PFSK-1 (cell line): ENCODE measurements around the gene DST.

Experiments used
- FOXP2 ChIP-seq: optimal IDR thresholded peaks from 2 replicates; pipeline ENCODE3; 2011; ENCODE audit warnings: borderline replicate concordance, control low read depth, inconsistent platforms; ENCODE audit not compliant: insufficient read depth; ENCODE audit errors: extremely low read length, extremely low read depth
- POLR2AphosphoS5 ChIP-seq: IDR thresholded peaks from 2 replicates; pipeline ENCODE4 v1.6.1; 2012; ENCODE audit warnings: low read depth, mild to moderate bottlenecking, control low read depth, low read length, moderate library complexity
- REST ChIP-seq, 2 experiments: IDR thresholded peaks; 2 replicates each; pipeline versions ENCODE4 v1.6.1 to v1.8.0; 2011 to 2012; ENCODE audit warnings: low read depth in 2 of 2, low read length in 2 of 2, control low read depth in 1 of 2, inconsistent platforms in 1 of 2, mild to moderate bottlenecking in 1 of 2, moderate library complexity in 1 of 2; ENCODE audit not compliant: insufficient read depth in 1 of 2
- SIN3A ChIP-seq: IDR thresholded peaks from 2 replicates; pipeline ENCODE4 v1.6.1; 2012; ENCODE audit warnings: mild to moderate bottlenecking, low read length, moderate library complexity, borderline replicate concordance; ENCODE audit not compliant: insufficient read depth
- TAF1 ChIP-seq: IDR thresholded peaks from 2 replicates; pipeline ENCODE4 v1.6.1; 2012; ENCODE audit warnings: low read length, control low read depth, borderline replicate concordance; ENCODE audit not compliant: insufficient read depth

Gene DST

GRCh38 chr6:56478202-56478601 lies 164.5 kb downstream of the DST start:
- TF ChIP-seq SIN3A (no peak), FOXP2 (no peak), TAF1 (no peak), POLR2AphosphoS5 (no peak), REST (IDR thresholded peaks at IDR 0.05; ENCODE audit: insufficient read depth in 1 of 2, low read depth in 2 of 2, low read length in 2 of 2) (no peak)

GRCh38 chr6:56477241-56477640 lies 165.4 kb downstream of the DST start:
- no peak for TF ChIP-seq REST (IDR thresholded peaks at IDR 0.05; ENCODE audit: insufficient read depth in 1 of 2, low read depth in 2 of 2, low read length in 2 of 2)

GRCh38 chr6:56475736-56476457 lies 166.8 kb downstream of the DST start:
- TF ChIP-seq SIN3A (no peak), POLR2AphosphoS5 (no peak), TAF1 (no peak), FOXP2 (no peak), REST (IDR thresholded peaks at IDR 0.05; ENCODE audit: insufficient read depth in 1 of 2, low read depth in 2 of 2, low read length in 2 of 2) (no peak)

GRCh38 chr6:56474532-56474931 lies 168.2 kb downstream of the DST start:
- TF ChIP-seq POLR2AphosphoS5, result no peak
- no peak for TF ChIP-seq TAF1
- no peak for TF ChIP-seq REST (IDR thresholded peaks at IDR 0.05; ENCODE audit: insufficient read depth in 1 of 2, low read depth in 2 of 2, low read length in 2 of 2)
- TF ChIP-seq SIN3A, result no peak
- TF ChIP-seq FOXP2, result no peak

GRCh38 chr6:56463443-56463842 lies 179.2 kb downstream of the DST start:
- no peak for TF ChIP-seq FOXP2
